Effector CD4-positive, alpha-beta T cell (primary cell): ENCODE measurements around the gene CRCP.
"Not testable (repeated sequence)": the region's sequence is repeated elsewhere in the genome, so short reads cannot be mapped to it uniquely, and the experiment has no call there.

Experiments used
- DNase-seq: peaks from one replicate; pipeline ENCODE4 v3.0.0-alpha.2; 2020

Gene CRCP

GRCh38 chr7:66108410-66108809 lies 6.2 kb upstream of the CRCP start:
- DNase-seq, result not testable (repeated sequence)

- DNase-seq, result no peak
Measured at GRCh38 chr7:66110856-66111255, 3.8 kb upstream of the CRCP start.

GRCh38 chr7:66116680-66117420 lies 2.2 kb downstream of the CRCP start:
- not testable (repeated sequence) for DNase-seq

DNA sequence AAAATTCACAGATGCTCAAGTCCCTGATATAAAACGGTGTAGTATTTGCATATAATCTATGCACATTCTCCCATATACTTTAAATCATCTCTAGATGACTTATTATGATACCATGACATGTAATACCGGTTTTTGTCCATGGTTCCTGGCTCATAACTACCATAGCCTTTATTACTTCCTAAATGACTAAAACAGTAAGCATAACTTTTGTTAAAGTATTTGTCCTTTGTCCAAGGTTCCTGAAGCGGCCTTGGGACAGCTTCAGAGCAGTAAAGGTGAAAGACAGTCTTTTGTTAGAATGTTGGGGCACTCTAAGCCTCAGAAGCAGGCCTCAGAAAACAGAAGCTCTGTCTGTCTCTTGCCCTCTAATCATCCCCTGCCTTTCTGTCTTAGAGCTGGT lies 4.0 kb downstream of the CRCP start:
- no peak for DNase-seq

- no peak for DNase-seq
Measured at GRCh38 chr7:66119245-66119850, 4.7 kb downstream of the CRCP start.

GRCh38 chr7:66123175-66123528 lies 8.5 kb downstream of the CRCP start:
- DNase-seq, result no peak

DNA sequence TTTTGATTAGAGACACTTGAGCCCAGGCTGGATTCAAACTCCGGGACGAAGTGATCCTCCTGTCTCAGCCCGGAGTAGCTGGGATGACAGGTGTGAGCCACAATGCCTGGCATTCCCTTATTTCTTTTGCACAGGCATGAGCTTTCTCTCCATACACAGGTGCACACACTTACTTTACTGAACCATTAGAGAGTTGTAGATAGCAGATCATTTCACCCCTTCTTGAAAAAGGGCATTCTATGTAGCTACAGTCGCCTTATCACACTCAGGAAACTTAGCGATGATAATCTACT lies 9.9 kb downstream of the CRCP start:
- not testable (repeated sequence) for DNase-seq

DNA sequence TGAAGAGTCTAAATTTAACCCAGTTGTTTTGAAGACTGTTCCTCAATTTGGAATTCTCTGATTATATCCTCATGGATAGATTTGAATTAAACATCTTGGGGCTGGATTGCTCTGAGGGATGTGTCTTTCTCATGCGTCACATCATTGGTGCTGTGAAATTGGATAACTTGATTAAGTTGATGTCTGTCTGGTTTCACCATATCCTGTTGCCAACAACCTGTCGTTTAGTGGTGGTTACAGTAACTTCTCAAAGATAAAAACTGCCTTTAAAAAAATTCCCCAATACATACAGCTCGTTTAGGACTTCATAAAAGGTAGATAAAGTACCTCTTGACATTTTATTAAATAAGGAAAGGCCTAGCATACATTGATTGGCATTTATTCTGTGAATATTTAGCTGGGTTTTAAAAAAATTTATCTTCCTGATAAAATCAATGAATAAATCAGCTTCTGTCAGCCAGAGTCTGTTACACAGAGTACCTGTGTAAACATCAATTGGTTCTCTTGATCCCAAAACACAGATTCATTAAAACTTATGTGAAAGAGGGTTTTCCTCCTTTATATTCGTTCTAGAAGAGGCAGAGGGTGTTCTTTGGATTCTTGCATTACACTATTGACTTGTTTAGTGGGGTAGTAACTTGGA lies 10.5 kb downstream of the CRCP start:
- DNase-seq, result no peak

DNA sequence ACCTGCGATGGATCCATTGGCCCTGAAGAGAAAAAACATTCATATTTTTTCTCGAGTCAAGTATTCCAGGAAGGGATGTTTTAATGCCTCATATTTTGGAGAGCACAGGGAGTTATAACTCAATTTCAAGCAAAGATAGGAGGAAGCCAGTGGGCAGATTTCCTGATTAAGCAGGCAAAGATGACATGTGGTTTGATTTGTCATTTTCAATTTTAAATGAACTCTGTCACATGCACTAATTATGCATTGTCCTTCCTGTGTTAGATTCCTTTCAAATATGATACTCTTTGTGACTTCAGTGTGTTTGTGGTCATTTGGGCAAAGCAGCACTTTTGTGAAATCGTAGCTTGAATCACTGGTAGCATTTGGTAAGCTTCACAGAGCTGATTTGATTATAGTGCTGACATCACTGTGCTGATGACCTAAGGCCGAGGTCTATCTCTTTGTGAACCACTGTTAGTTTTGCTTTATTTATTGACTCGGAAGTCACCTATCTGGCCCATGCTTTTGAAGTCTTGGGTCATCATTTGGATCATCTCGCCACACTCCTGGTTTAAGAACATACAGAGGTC lies 11.2 kb downstream of the CRCP start:
- not testable (repeated sequence) for DNase-seq

- not testable (repeated sequence) for DNase-seq
Measured at GRCh38 chr7:66127172-66127571, 12.5 kb downstream of the CRCP start.

DNA sequence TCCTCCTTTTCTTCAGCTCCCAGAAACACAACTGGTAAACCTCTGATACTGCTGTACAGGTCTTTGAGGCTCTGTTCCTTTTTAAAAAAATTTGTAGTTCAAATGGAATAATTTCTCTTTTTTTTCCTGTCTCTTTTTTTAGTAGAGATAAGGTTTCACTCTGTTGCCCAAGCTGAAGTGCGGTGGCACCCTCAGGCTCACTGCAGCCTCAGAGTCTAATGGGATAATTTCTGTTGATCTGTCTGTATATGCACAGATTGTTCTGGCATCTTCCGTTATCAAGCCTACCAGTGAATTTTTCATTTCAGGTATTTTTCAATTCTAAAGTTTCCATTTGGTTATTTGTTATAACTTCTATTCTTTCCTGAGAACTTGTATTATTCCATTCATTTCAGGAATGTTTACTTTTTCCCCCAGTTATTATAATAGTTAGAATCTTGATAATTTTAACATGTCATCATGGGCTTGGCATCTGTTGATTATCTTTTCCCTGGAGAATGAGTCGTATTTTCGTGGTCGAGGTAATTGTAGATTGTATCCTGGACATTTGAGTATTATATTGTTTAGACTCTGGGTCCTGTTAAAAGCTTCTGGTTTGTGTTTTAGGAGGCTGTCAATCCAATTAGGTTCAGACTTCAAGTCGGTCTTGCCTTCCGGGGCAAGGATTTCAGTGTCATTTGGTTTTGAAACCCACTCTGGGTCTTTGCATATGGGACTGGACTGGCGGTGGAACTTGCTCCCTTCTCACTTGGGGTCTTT lies 24.5 kb downstream of the CRCP start:
- no peak for DNase-seq

DNA sequence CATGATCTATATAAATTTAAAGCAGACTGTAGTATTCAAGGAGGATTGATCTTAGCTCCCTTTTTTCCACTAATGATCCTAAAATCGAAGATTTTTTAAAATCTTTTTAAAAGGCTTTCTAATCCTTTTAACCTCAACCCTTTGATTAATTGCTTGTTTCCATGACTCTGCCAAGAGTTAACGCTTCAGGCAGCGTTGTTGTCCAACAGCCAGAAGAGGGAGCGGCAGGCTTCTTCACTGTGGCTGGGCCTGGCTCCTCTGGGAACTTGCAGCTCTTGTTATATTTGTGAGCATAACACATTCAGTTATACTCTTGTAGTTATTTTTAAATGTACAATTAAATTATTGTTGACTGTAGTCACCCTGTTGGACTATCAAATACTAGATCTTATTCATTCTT lies 26.3 kb downstream of the CRCP start:
- no peak for DNase-seq

GRCh38 chr7:66142334-66142733 lies 27.7 kb downstream of the CRCP start:
- no peak for DNase-seq

DNA sequence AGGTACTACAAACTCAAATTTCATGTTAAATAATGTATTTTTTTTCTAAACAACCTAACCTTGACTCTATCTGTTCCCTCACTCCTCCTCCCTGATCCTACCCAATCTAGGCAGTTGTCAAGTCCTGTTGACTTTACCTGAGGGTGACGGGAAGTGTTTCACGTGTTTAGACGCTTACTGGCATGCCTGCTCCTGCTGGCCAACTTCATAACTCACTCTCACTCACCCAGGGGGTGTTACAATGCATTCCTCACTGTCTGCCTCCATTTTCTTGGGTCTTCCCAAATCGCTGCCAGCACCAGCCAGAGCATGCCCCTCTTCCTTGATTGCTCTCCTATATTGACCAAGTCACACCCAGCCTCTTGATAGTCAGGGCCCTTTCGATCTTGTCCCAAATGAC lies 28.3 kb downstream of the CRCP start:
- DNase-seq, result no peak

GRCh38 chr7:66143876-66144332 lies 29.3 kb downstream of the CRCP start:
- DNase-seq, result no peak

DNA sequence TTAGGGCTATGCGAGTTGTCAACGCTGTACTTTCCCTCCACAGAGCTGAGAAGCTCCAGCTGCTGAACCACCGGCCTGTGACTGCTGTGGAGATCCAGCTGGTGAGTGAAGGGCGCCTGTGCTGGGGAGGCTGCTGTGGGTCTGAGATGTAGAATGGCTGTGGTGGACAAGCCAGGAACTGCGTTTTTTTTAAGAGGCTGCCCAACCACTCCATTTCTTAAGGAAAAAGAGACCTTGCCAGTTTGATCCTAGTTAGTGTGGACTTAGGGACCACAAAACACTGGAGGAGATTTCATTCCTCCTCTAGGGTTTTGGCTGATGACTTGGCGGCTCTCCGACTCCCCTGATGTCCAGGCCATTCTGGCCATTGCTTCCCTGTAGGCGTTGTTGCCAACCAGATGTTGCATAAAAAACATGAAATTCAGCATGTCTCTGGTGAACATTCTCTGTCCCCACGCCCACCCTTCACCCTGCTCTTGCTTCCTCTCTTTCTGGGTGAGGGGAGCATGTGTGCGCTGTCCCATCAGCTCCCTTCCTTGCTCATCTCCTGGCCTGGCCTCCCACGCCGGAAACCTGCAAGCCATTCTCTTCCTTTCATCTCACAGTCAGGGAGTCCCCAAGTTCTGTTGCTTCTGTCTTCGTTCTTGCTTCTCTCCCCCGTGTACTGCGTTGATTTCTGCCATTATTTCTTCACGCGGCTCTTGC lies 30.9 kb downstream of the CRCP start:
- no peak for DNase-seq

- DNase-seq, result no peak
Measured at GRCh38 chr7:66146701-66147100, 32.1 kb downstream of the CRCP start.

DNA sequence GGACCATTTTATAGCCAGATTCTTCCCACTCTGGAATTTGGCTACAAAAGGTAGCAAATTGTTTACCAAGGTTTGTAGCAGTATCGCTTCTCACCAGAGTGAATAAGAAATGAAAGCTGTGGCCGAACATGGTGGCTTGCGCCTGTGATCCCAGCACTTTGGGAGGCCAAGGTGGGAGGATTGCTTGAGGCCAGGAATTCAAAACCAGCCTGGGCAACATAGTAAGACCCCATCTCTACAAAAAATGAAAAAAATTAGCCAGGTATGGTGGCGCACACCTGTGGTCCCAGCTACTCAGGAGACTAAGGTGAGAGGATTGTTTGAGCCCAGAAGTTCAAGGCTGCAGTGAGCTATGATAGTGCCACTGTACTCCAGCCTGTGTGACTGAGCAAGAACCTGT lies 33.0 kb downstream of the CRCP start:
- DNase-seq, result not testable (repeated sequence)

DNA sequence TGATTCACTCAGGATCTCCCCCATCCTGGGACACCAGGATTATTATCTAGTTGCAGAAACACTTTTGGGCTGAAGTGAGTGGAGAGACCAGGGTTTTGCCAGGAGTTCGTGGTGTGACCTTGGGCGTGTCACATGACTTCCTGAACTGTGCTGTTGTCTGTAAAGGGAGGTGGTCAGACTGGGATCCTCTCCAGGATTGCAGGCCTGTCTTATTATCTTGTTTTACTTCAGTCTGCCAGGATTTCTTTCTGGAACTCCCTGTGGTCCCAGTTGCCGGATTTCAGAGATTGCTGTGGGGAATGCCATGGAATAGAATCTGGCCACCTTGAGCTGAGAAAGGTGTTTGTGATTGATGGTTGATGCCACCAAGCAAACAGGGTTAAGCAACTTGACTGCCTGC lies 35.8 kb downstream of the CRCP start:
- no peak for DNase-seq

GRCh38 chr7:66152371-66153191 lies 37.9 kb downstream of the CRCP start:
- DNase-seq, result no peak

DNA sequence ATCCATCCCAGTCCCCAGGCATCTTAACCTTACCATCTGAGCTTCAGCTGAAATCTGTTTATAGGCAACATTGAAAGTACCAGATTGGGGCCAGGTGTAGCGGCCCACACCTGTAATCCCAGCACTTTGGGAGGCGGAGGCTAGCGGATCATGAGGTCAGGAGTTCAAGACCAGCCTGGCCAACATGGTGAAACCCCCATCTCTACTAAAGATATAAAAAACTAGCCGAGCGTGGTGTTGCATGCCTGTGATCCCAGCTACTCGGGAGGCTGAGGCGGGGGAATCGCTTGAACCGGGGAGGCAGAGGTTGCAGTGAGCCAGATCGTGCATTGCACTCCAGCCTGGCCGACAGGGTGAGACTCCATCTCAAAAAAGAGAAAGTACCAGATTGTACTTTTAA lies 39.0 kb downstream of the CRCP start:
- no peak for DNase-seq

- not testable (repeated sequence) for DNase-seq
Measured at GRCh38 chr7:66156035-66156434, 41.4 kb downstream of the CRCP start.
